Testis (tissue), 2 donors: ENCODE measurements around the gene LRP1B.

ENCODE experiments used
- CTCF ChIP-seq, 3 experiments: fragments of 450-650 bp in 2 of 3; fragments of 200-600 bp in 1 of 3; sonication (generic) in 1 of 3; IDR thresholded peaks; one replicate each; pipeline ENCODE4 v1.5.1; 2016 to 2019; ENCODE audit warnings: antibody characterized with exemption in 3 of 3, mild to moderate bottlenecking in 2 of 3, moderate library complexity in 1 of 3
- POLR2A ChIP-seq: fragments of 450-650 bp; IDR thresholded peaks from one replicate; pipeline ENCODE4 v1.6.1; 2017; ENCODE audit warnings: antibody characterized with exemption, mild to moderate bottlenecking, moderate library complexity

- no peak for TF ChIP-seq CTCF (IDR thresholded peaks at IDR 0.05)
- TF ChIP-seq POLR2A = no peak
These were observed 11.8 kb upstream of the LRP1B start for GRCh38 chr2:142142595-142142994.
